Hematopoietic multipotent progenitor cell treated with erythropoietin and hydrocortisone succinate and interleukin-3 and kit ligand, for 4 days (in vitro differentiated cells): ENCODE data around the gene ME2.
A peak's percentile ranks its signal among the peaks of the same experiment; 100 is the strongest.
"Not testable (repeated sequence)": the region's sequence is repeated elsewhere in the genome, so short reads cannot be mapped to it uniquely, and the experiment has no call there.

Source experiments
- DNase-seq: peaks from one replicate; pipeline ENCODE4 v3.0.0-alpha.2; 2015

The ME2 gene

GRCh38 chr18:50982086-50982801, 103.3 kb downstream of the ME2 start:
- no peak for DNase-seq

GRCh38 chr18:50982802-50983179, 103.9 kb downstream of the ME2 start:
- peak; percentile 33 for DNase-seq

- DNase-seq, result no peak
Observed at GRCh38 chr18:50986360-50987087, 107.6 kb downstream of the ME2 start.

- DNase-seq, result no peak
Observed at GRCh38 chr18:50987261-50987660, 108.3 kb downstream of the ME2 start.

- DNase-seq, result no peak
Observed at GRCh38 chr18:50989711-50990110, 110.8 kb downstream of the ME2 start.

- DNase-seq, result no peak
Observed at GRCh38 chr18:50992351-50992762, 113.4 kb downstream of the ME2 start.

GRCh38 chr18:50994031-50994430, 115.1 kb downstream of the ME2 start:
- DNase-seq, result no peak

- not testable (repeated sequence) for DNase-seq
Observed at GRCh38 chr18:51003174-51003573, 124.3 kb downstream of the ME2 start.
